ENCODE data around the gene DDX5.
A peak's percentile ranks its signal among the peaks of the same experiment; 100 is the strongest.
"Not testable (repeated sequence)": the region's sequence is repeated elsewhere in the genome, so short reads cannot be mapped to it uniquely, and the experiment has no call there.

DDX5 gene

GRCh38 chr17:64507413-64507782 is 1.3 kb upstream of the DDX5 start:
- DNase-seq (ENCODE audit: low read depth in 2 of 2) = no peak

GRCh38 chr17:64506576-64507412 is 705 bp upstream of the DDX5 start, which contains the start of gene CEP95:
Gene CEP95, plus strand, starts transcription at chr17:64506977. Its CDS starts 121 bp downstream, at chr17:64507098.
- peak; percentile 93 to 94 for DNase-seq (ENCODE audit: low read depth in 2 of 2)

- DNase-seq (ENCODE audit: low read depth in 2 of 2) = peak; percentile 67 to 68
These were observed 519 bp downstream of the DDX5 start for GRCh38 chr17:64505340-64506200.

- no peak for DNase-seq (ENCODE audit: low read depth in 2 of 2)
These were observed 1.2 kb downstream of the DDX5 start for GRCh38 chr17:64504769-64505339.

GRCh38 chr17:64503821-64504768 is 2.0 kb downstream of the DDX5 start:
- no peak for DNase-seq (ENCODE audit: low read depth in 2 of 2)

GRCh38 chr17:64503341-64503740 is 2.7 kb downstream of the DDX5 start:
- DNase-seq (ENCODE audit: low read depth in 2 of 2) = no peak

- no peak for DNase-seq (ENCODE audit: low read depth in 2 of 2)
These were observed 3.3 kb downstream of the DDX5 start for GRCh38 chr17:64502809-64503208.

- DNase-seq (ENCODE audit: low read depth in 2 of 2) = no peak
These were observed 4.1 kb downstream of the DDX5 start for GRCh38 chr17:64502021-64502420.

- no peak for DNase-seq (ENCODE audit: low read depth in 2 of 2)
These were observed 5.0 kb downstream of the DDX5 start for GRCh38 chr17:64500862-64501765.

GRCh38 chr17:64500487-64500859 is 5.6 kb downstream of the DDX5 start:
- DNase-seq (ENCODE audit: low read depth in 2 of 2) = no peak

GRCh38 chr17:64499805-64500486 is 6.1 kb downstream of the DDX5 start:
- no peak for DNase-seq (ENCODE audit: low read depth in 2 of 2)

GRCh38 chr17:64498308-64499203 is 7.5 kb downstream of the DDX5 start:
- DNase-seq (ENCODE audit: low read depth in 2 of 2) = no peak

- DNase-seq (ENCODE audit: low read depth in 2 of 2) = peak in 1 of 2 donors; percentile 31
These were observed 8.5 kb downstream of the DDX5 start for GRCh38 chr17:64497565-64498035.

GRCh38 chr17:64496786-64497564 is 9.1 kb downstream of the DDX5 start, which contains the start of gene POLG2:
Gene POLG2, minus strand, starts transcription at chr17:64497054. Its CDS starts 86 bp downstream, at chr17:64496968.
- DNase-seq (ENCODE audit: low read depth in 2 of 2) = peak; percentile 92 to 93

- no peak for DNase-seq (ENCODE audit: low read depth in 2 of 2)
These were observed 9.7 kb downstream of the DDX5 start for GRCh38 chr17:64496348-64496785.

- DNase-seq (ENCODE audit: low read depth in 2 of 2) = not testable (repeated sequence)
These were observed 10.8 kb downstream of the DDX5 start for GRCh38 chr17:64495300-64495699.

- no peak for DNase-seq (ENCODE audit: low read depth in 2 of 2)
These were observed 12.0 kb downstream of the DDX5 start for GRCh38 chr17:64494121-64494520.
